HEK293 (cell line): Measurements from ENCODE around the gene CDH12.

ENCODE experiments used
- CTCF ChIA-PET: fragments of 350-600 bp; formaldehyde crosslinking; extraction: SDS; loops from one replicate; lab custom pipeline; 2021; ENCODE audit warnings: antibody characterized with exemption; lab: Yijun Ruan, JAX
- POLR2A ChIA-PET: fragments of 300-600 bp; formaldehyde crosslinking; extraction: SDS; loops from one replicate; lab custom pipeline; 2020; ENCODE audit warnings: antibody characterized with exemption, inconsistent platforms; lab: Yijun Ruan, JAX
- H3K27ac ChIP-seq: fragments of 200-500 bp; sonication (Bioruptor generic); 2 replicates; pipeline ENCODE4 v1.5.1; 2014; ENCODE audit warnings: low read depth, low read length, control low read depth, inconsistent platforms; ENCODE audit errors: extremely low read depth
- H3K36me3 ChIP-seq, 2 experiments: fragments of 200-500 bp in 1 of 2; sonication (Bioruptor generic) in 1 of 2; 1 replicate in 1 of 2; 2 replicates in 1 of 2; pipeline ENCODE4 v1.5.1; 2014 to 2017; ENCODE audit warnings: inconsistent platforms in 2 of 2, low read length in 2 of 2; ENCODE audit not compliant: control insufficient read depth in 2 of 2, insufficient read depth in 1 of 2
- H3K4me1 ChIP-seq: fragments of 200-500 bp; sonication (Bioruptor generic); 2 replicates; pipeline ENCODE4 v1.5.1; 2014; ENCODE audit warnings: mild to moderate bottlenecking, low read length, inconsistent platforms; ENCODE audit not compliant: control insufficient read depth, insufficient read depth
- H3K4me3 ChIP-seq: 2 replicates; pipeline ENCODE4 v1.5.1; 2011; ENCODE audit warnings: low read depth, mild to moderate bottlenecking, control low read depth, low read length, moderate library complexity
- H3K9me3 ChIP-seq: fragments of 200-500 bp; sonication (Bioruptor generic); 2 replicates; pipeline ENCODE4 v1.5.1; 2014; ENCODE audit warnings: low read depth, low read length, inconsistent platforms; ENCODE audit not compliant: control insufficient read depth, insufficient read depth
- GFI1B ChIP-seq: fragments of 450-650 bp; formaldehyde crosslinking; IDR thresholded peaks from 2 replicates; pipeline ENCODE4 v1.5.1; 2016; ENCODE audit warnings: missing biosample characterization, missing genetic modification characterization
- GLI2 ChIP-seq: fragments of 450-650 bp; formaldehyde crosslinking; IDR thresholded peaks from 2 replicates; pipeline ENCODE4; 2017; ENCODE audit warnings: missing biosample characterization, missing genetic modification characterization, low read depth, borderline replicate concordance
- HOXD13 ChIP-seq: sonication (generic); formaldehyde crosslinking; IDR thresholded peaks from 2 replicates; pipeline ENCODE4 v1.8.0; 2022; ENCODE audit warnings: missing genetic modification reagents, borderline replicate concordance
- OVOL3 ChIP-seq: fragments of 450-650 bp; formaldehyde crosslinking; IDR thresholded peaks from 2 replicates; pipeline ENCODE4 v1.5.1; 2016; ENCODE audit warnings: missing biosample characterization, missing genetic modification characterization
- ZBTB17 ChIP-seq: fragments of 450-650 bp; formaldehyde crosslinking; IDR thresholded peaks from 2 replicates; pipeline ENCODE4 v1.5.1; 2016; ENCODE audit warnings: missing biosample characterization, missing genetic modification characterization
- ZBTB48 ChIP-seq: fragments of 450-650 bp; formaldehyde crosslinking; IDR thresholded peaks from 2 replicates; pipeline ENCODE4 v1.5.1; 2016; ENCODE audit warnings: missing biosample characterization, missing genetic modification characterization
- ZNF366 ChIP-seq: fragments of 450-650 bp; formaldehyde crosslinking; conservative IDR thresholded peaks from 2 replicates; pipeline ENCODE4 v1.5.1; 2016; ENCODE audit warnings: missing biosample characterization, missing genetic modification characterization
- ZNF391 ChIP-seq: fragments of 450-650 bp; formaldehyde crosslinking; IDR thresholded peaks from 2 replicates; pipeline ENCODE4 v1.5.1; 2016; ENCODE audit warnings: low read depth, missing biosample characterization, missing genetic modification characterization, borderline replicate concordance
- ZNF416 ChIP-seq: fragments of 450-650 bp; formaldehyde crosslinking; IDR thresholded peaks from 2 replicates; pipeline ENCODE4 v1.5.1; 2016; ENCODE audit warnings: missing biosample characterization, missing genetic modification characterization
- ZNF473 ChIP-seq: fragments of 450-650 bp; formaldehyde crosslinking; IDR thresholded peaks from 2 replicates; pipeline ENCODE4 v1.5.1; 2017; ENCODE audit warnings: missing biosample characterization, missing genetic modification characterization
- ZNF660 ChIP-seq: fragments of 450-650 bp; IDR thresholded peaks from 2 replicates; pipeline ENCODE4 v1.5.1; 2018; ENCODE audit warnings: missing biosample characterization, mild to moderate bottlenecking, missing genetic modification characterization
- ZNF701 ChIP-seq: fragments of 450-650 bp; formaldehyde crosslinking; IDR thresholded peaks from 2 replicates; pipeline ENCODE4 v1.5.1; 2016; ENCODE audit warnings: missing biosample characterization, missing genetic modification characterization
- ZNF76 ChIP-seq: fragments of 450-650 bp; formaldehyde crosslinking; IDR thresholded peaks from 2 replicates; pipeline ENCODE4; 2016; ENCODE audit warnings: low read depth, missing biosample characterization, missing genetic modification characterization, borderline replicate concordance
- ZNF768 ChIP-seq: fragments of 450-650 bp; formaldehyde crosslinking; IDR thresholded peaks from 2 replicates; pipeline ENCODE4 v1.5.1; 2018; ENCODE audit warnings: missing biosample characterization, mild to moderate bottlenecking, missing genetic modification characterization
- ZSCAN5A ChIP-seq: fragments of 450-650 bp; formaldehyde crosslinking; IDR thresholded peaks from 2 replicates; pipeline ENCODE4 v1.5.1; 2016; ENCODE audit warnings: missing biosample characterization, missing genetic modification characterization
- TF ChIP-seq, protein P1 (sequence below): fragments of 450-650 bp; formaldehyde crosslinking; IDR thresholded peaks from 2 replicates; pipeline ENCODE4 v1.5.1; 2016; ENCODE audit warnings: missing biosample characterization, missing genetic modification characterization
- TF ChIP-seq, protein P2 (sequence below): fragments of 450-650 bp; formaldehyde crosslinking; IDR thresholded peaks from 2 replicates; pipeline ENCODE4 v1.5.1; 2016; ENCODE audit warnings: missing biosample characterization, missing genetic modification characterization, low read depth
- TF ChIP-seq, protein P3 (sequence below): fragments of 450-650 bp; formaldehyde crosslinking; conservative IDR thresholded peaks from 2 replicates; pipeline ENCODE4 v1.5.1; 2016; ENCODE audit warnings: low read depth, missing biosample characterization, missing genetic modification characterization
- TF ChIP-seq, protein P4 (sequence below): fragments of 450-650 bp; formaldehyde crosslinking; IDR thresholded peaks from 2 replicates; pipeline ENCODE4 v1.5.1; 2016; ENCODE audit warnings: missing biosample characterization, missing genetic modification characterization

Gene CDH12

GRCh38 chr5:22734907-22735306 lies 118.2 kb downstream of the CDH12 start:
- Histone ChIP-seq H3K4me1 (no peaks in the 10 kb centered on the region), H3K27ac (no peak overlapping the region), H3K4me3 (no peak overlapping the region), H3K9me3 (no peaks in the 10 kb centered on the region), H3K36me3 (no peaks in the 10 kb centered on the region)
- ChIA-PET POLR2A (no interaction called here), CTCF (no interaction called here)
- TF ChIP-seq ZNF660 (tag by site-specific recombination) = no peak

GRCh38 chr5:22728610-22729009 lies 124.5 kb downstream of the CDH12 start:
- CTCF ChIA-PET = interaction anchor here (0.6 kb wide), 1 partner anchor 1384 kb away, joined by 3 read pairs; no protein-coding TSS in a partner anchor
- Histone ChIP-seq H3K9me3 (no peaks in the 10 kb centered on the region), H3K27ac (no peak overlapping the region), H3K4me1 (no peaks in the 10 kb centered on the region), H3K4me3 (no peak overlapping the region), H3K36me3 (no peaks in the 10 kb centered on the region)
- POLR2A ChIA-PET = no interaction called here
- TF ChIP-seq GFI1B (tag by site-specific recombination) (no peak), ZNF701 (tag by site-specific recombination) (no peak), ZNF76 (tag by site-specific recombination) (no peak)
- TF ChIP-seq, protein P1, sequence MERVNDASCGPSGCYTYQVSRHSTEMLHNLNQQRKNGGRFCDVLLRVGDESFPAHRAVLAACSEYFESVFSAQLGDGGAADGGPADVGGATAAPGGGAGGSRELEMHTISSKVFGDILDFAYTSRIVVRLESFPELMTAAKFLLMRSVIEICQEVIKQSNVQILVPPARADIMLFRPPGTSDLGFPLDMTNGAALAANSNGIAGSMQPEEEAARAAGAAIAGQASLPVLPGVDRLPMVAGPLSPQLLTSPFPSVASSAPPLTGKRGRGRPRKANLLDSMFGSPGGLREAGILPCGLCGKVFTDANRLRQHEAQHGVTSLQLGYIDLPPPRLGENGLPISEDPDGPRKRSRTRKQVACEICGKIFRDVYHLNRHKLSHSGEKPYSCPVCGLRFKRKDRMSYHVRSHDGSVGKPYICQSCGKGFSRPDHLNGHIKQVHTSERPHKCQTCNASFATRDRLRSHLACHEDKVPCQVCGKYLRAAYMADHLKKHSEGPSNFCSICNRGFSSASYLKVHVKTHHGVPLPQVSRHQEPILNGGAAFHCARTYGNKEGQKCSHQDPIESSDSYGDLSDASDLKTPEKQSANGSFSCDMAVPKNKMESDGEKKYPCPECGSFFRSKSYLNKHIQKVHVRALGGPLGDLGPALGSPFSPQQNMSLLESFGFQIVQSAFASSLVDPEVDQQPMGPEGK (tag by site-specific recombination) = no peak
- TF ChIP-seq, protein P2, sequence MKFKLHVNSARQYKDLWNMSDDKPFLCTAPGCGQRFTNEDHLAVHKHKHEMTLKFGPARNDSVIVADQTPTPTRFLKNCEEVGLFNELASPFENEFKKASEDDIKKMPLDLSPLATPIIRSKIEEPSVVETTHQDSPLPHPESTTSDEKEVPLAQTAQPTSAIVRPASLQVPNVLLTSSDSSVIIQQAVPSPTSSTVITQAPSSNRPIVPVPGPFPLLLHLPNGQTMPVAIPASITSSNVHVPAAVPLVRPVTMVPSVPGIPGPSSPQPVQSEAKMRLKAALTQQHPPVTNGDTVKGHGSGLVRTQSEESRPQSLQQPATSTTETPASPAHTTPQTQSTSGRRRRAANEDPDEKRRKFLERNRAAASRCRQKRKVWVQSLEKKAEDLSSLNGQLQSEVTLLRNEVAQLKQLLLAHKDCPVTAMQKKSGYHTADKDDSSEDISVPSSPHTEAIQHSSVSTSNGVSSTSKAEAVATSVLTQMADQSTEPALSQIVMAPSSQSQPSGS (tag by site-specific recombination) = no peak
- TF ChIP-seq, protein P3, sequence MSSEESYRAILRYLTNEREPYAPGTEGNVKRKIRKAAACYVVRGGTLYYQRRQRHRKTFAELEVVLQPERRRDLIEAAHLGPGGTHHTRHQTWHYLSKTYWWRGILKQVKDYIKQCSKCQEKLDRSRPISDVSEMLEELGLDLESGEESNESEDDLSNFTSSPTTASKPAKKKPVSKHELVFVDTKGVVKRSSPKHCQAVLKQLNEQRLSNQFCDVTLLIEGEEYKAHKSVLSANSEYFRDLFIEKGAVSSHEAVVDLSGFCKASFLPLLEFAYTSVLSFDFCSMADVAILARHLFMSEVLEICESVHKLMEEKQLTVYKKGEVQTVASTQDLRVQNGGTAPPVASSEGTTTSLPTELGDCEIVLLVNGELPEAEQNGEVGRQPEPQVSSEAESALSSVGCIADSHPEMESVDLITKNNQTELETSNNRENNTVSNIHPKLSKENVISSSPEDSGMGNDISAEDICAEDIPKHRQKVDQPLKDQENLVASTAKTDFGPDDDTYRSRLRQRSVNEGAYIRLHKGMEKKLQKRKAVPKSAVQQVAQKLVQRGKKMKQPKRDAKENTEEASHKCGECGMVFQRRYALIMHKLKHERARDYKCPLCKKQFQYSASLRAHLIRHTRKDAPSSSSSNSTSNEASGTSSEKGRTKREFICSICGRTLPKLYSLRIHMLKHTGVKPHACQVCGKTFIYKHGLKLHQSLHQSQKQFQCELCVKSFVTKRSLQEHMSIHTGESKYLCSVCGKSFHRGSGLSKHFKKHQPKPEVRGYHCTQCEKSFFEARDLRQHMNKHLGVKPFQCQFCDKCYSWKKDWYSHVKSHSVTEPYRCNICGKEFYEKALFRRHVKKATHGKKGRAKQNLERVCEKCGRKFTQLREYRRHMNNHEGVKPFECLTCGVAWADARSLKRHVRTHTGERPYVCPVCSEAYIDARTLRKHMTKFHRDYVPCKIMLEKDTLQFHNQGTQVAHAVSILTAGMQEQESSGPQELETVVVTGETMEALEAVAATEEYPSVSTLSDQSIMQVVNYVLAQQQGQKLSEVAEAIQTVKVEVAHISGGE (tag by site-specific recombination) = no peak

DNA sequence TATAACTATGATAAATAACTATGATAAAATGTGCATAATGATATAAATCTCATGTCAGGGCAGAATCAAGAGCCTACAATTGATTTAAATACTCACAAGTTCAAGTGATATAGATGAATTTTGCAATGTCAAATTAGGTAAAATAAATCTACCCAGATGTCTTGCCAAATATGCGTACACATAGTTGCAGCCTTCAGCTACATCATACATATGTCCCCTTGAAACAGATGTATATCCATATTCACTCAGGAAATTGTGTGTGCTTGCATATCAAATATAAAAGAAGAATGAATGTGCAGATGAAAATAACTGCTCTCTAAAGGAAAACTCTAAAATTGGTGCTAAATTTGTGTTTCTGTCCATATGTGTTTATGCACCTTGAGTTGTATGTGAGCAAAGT lies 130.7 kb downstream of the CDH12 start:
- ChIA-PET POLR2A (no interaction called here), CTCF (no interaction called here)
- H3K36me3 ChIP-seq = no peaks in the 10 kb centered on the region
- no peaks in the 10 kb centered on the region for H3K9me3 ChIP-seq
- H3K4me3 ChIP-seq = no peak overlapping the region
- H3K4me1 ChIP-seq = no peaks in the 10 kb centered on the region
- H3K27ac ChIP-seq = no peak overlapping the region
- TF ChIP-seq ZNF391 (tag by site-specific recombination) = no peak
- no peak for TF ChIP-seq ZBTB48 (tag by site-specific recombination)
- TF ChIP-seq ZNF416 (tag by site-specific recombination) = no peak
- TF ChIP-seq HOXD13 (CRISPR knock-in tag) = no peak
- TF ChIP-seq ZBTB17 (tag by site-specific recombination) = no peak
- no peak for TF ChIP-seq ZNF768 (tag by site-specific recombination)
- no peak for TF ChIP-seq ZNF366 (tag by site-specific recombination)
- no peak for TF ChIP-seq ZNF473 (tag by site-specific recombination)
- TF ChIP-seq, protein P4, sequence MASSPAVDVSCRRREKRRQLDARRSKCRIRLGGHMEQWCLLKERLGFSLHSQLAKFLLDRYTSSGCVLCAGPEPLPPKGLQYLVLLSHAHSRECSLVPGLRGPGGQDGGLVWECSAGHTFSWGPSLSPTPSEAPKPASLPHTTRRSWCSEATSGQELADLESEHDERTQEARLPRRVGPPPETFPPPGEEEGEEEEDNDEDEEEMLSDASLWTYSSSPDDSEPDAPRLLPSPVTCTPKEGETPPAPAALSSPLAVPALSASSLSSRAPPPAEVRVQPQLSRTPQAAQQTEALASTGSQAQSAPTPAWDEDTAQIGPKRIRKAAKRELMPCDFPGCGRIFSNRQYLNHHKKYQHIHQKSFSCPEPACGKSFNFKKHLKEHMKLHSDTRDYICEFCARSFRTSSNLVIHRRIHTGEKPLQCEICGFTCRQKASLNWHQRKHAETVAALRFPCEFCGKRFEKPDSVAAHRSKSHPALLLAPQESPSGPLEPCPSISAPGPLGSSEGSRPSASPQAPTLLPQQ (tag by site-specific recombination) = no peak
- TF ChIP-seq OVOL3 (tag by site-specific recombination) = no peak
- TF ChIP-seq ZSCAN5A (tag by site-specific recombination) = no peak
- no peak for TF ChIP-seq GLI2 (tag by site-specific recombination)
